K562 (cell line): ENCODE data around the gene SPX. TPM values are rescaled to one million over a fixed set of nuclear protein-coding genes. Genes with fewer than 3 reads are reported as not detected.

Source experiments
- ATAC-seq: fragments of 200-7000 bp; cut with Tn5 transposase; 3 replicates; pipeline ENCODE4 v1.9.1; 2020; ENCODE audit warnings: moderate library complexity
- BruUV-seq: library from RNA; stranded (reverse); fragments of 400-500 nt; replicated peaks from 2 replicates; lab custom pipeline; 2021; lab: Mats Ljungman, UMichigan
- CTCF ChIA-PET: fragments of 300-600 bp; formaldehyde crosslinking; extraction: SDS; loops from one replicate; lab custom pipeline; 2021; ENCODE audit warnings: low intra/inter-chr PET ratio; lab: Yijun Ruan, JAX
- POLR2A ChIA-PET: fragments of 300-600, 350-650 bp; sonication (Branson Sonifier 250); formaldehyde crosslinking; extraction: SDS; loops from one replicate; lab custom pipeline; 2021; ENCODE audit warnings: antibody characterized with exemption, inconsistent platforms; lab: Yijun Ruan, JAX
- DNase-seq, 4 experiments: peaks; one replicate each; pipeline versions ENCODE4 v3.0.0 to v3.0.0-alpha.2; 2011 to 2018; ENCODE audit warnings: low spot score in 3 of 4, mixed read lengths in 3 of 4; ENCODE audit errors: extremely low read depth in 1 of 4
- FAIRE-seq: peaks from 2 replicates; lab custom pipeline; 2011; peaks lifted over from hg19 to GRCh38; lab: Jason Lieb, UNC
- H2AFZ ChIP-seq: 2 replicates; pipeline ENCODE4 v1.6.0; 2011; ENCODE audit warnings: low read depth, low read length, control low read depth, inconsistent platforms
- H3K27ac ChIP-seq: fragments of 200-600 bp; 3 replicates; pipeline ENCODE4 v1.8.0; 2011; ENCODE audit warnings: low read depth, mild to moderate bottlenecking, control low read depth, inconsistent platforms, low read length, moderate library complexity, mixed read lengths; ENCODE audit errors: extremely low read depth
- H3K27me3 ChIP-seq, 2 experiments: fragments of 300-600 bp in 1 of 2; 2 replicates in 1 of 2; 3 replicates in 1 of 2; pipeline versions ENCODE4 v1.6.0 to v1.8.0; 2011; ENCODE audit warnings: inconsistent platforms in 2 of 2, low read length in 2 of 2, mild to moderate bottlenecking in 1 of 2, mixed read lengths in 1 of 2, moderate library complexity in 1 of 2; ENCODE audit not compliant: control insufficient read depth in 2 of 2, insufficient read depth in 2 of 2
- H3K36me3 ChIP-seq: fragments of 300-600 bp; 3 replicates; pipeline ENCODE4 v1.8.0; 2011; ENCODE audit warnings: mild to moderate bottlenecking, low read length, inconsistent platforms; ENCODE audit not compliant: control insufficient read depth, insufficient read depth
- H3K4me1 ChIP-seq, 2 experiments: fragments of 200-600 bp in 1 of 2; replicated peaks in 1 of 2; 2 replicates in 1 of 2; 3 replicates in 1 of 2; pipeline versions ENCODE4 v1.5.1 to v1.8.0; 2011; ENCODE audit warnings: inconsistent platforms in 2 of 2, low read length in 2 of 2, mild to moderate bottlenecking in 1 of 2, mixed read lengths in 1 of 2, moderate library complexity in 1 of 2; ENCODE audit not compliant: control insufficient read depth in 2 of 2, insufficient read depth in 2 of 2
- H3K4me2 ChIP-seq: 2 replicates; pipeline ENCODE4 v1.6.1; 2011; ENCODE audit warnings: low read length, control low read depth, inconsistent platforms, mixed read lengths; ENCODE audit not compliant: insufficient read depth
- H3K4me3 ChIP-seq: fragments of 200-600 bp; sonication (generic), shearing (Covaris generic); 2 replicates; pipeline ENCODE4 v1.5.1; 2016; ENCODE audit warnings: control low read depth, inconsistent platforms
- H3K79me2 ChIP-seq: fragments of 200-600 bp; 3 replicates; pipeline ENCODE4 v1.8.0; 2011; ENCODE audit warnings: low read length, inconsistent platforms; ENCODE audit not compliant: control insufficient read depth, insufficient read depth
- H3K9ac ChIP-seq, 2 experiments: 2 replicates each; pipeline versions ENCODE4 v1.6.0 to v1.6.1; 2011; ENCODE audit warnings: low read depth in 2 of 2, low read length in 2 of 2, control low read depth in 1 of 2, inconsistent platforms in 1 of 2, mild to moderate bottlenecking in 1 of 2, mixed read lengths in 1 of 2; ENCODE audit not compliant: insufficient read depth in 1 of 2
- H3K9me1 ChIP-seq: one replicate; pipeline ENCODE4 v1.6.0; 2011; ENCODE audit warnings: inconsistent platforms, mild to moderate bottlenecking, low read length, moderate library complexity; ENCODE audit not compliant: control insufficient read depth, insufficient read depth
- H3K9me3 ChIP-seq: replicated peaks from 2 replicates; pipeline ENCODE4 v1.5.1; 2011; ENCODE audit warnings: low read depth, low read length, inconsistent platforms; ENCODE audit not compliant: control insufficient read depth, insufficient read depth
- H4K20me1 ChIP-seq: replicated peaks from 2 replicates; pipeline ENCODE4 v1.6.1; 2011; ENCODE audit warnings: low read length, inconsistent platforms, mixed read lengths; ENCODE audit not compliant: control insufficient read depth, insufficient read depth
- COPS2 ChIP-seq: fragments of 450-650 bp; conservative IDR thresholded peaks from 2 replicates; pipeline ENCODE4 v1.6.1; 2016; ENCODE audit warnings: mild to moderate bottlenecking, moderate library complexity
- MAFF ChIP-seq: IDR thresholded peaks from 2 replicates; pipeline ENCODE4 v1.6.1; 2012; ENCODE audit warnings: low read length, improper control_type of control experiment
- PYGO2 ChIP-seq: fragments of 450-650 bp; IDR thresholded peaks from 2 replicates; pipeline ENCODE4 v1.6.1; 2016; ENCODE audit warnings: mild to moderate bottlenecking, missing genetic modification characterization, moderate library complexity, missing compliant biosample characterization
- ZNF24 ChIP-seq: fragments of 450-650 bp; IDR thresholded peaks from 2 replicates; pipeline ENCODE4 v1.6.1; 2016
- WGBS: fragments of 100-300 bp; shearing (Covaris generic); methylation state at CpG from one replicate; pipeline ENCODE4 v1.1.6; 2016; ENCODE audit warnings: low coverage, mixed read lengths; ENCODE audit not compliant: insufficient coverage; ENCODE audit errors: missing lambda C conversion rate; 5-methylcytosine and 5-hydroxymethylcytosine counted together
- in situ Hi-C: fragments of 300-500 bp; cut with MboI; formaldehyde crosslinking; loops from 4 replicates; pipeline ENCODE4 v1.15.0; 2018; ENCODE audit warnings: inconsistent platforms, mixed read lengths
- intact Hi-C: fragments of 100-400 bp; cut with micrococcal nuclease; formaldehyde crosslinking; loops from 2 replicates; pipeline ENCODE4 v1.14.2; 2022
- polyA plus RNA-seq, 8 experiments: library from polyadenylated mRNA; depleted of rRNA in 4 of 8; stranded (reverse) in 5 of 8; unstranded in 3 of 8; fragments of >200 nt; fragmentation: Nextera tagmentation in 2 of 8; fragmentation: Illumina TruSeq in 1 of 8; extraction: Ambion mirVana in 2 of 8; extraction: Trizol in 1 of 8; gene quantifications; 2 replicates each; pipeline versions ENCODE4 v1.2.1 to v1.2.3, GENCODE V29; 2011 to 2014; ENCODE audit warnings: inconsistent platforms in 1 of 8, missing spikeins in 1 of 8
- total RNA-seq, 7 experiments: library from RNA; depleted of rRNA in 6 of 7; stranded (reverse); fragments of >200 nt in 6 of 7; fragmentation: Illumina TruSeq in 2 of 7; extraction: Trizol in 2 of 7; gene quantifications; 2 replicates each; pipeline versions ENCODE4 v1.2.1 to v1.2.3, GENCODE V29; 2011 to 2021; ENCODE audit warnings: low replicate concordance in 1 of 7
- TF ChIP-seq, protein P1 (sequence below): fragments of 450-650 bp; formaldehyde crosslinking; IDR thresholded peaks from 2 replicates; pipeline ENCODE4 v1.4.0; 2020; ENCODE audit warnings: mild to moderate bottlenecking, moderate library complexity
- TF ChIP-seq, protein P2 (sequence below): fragments of 450-650 bp; IDR thresholded peaks from 2 replicates; pipeline ENCODE4 v1.6.1; 2016

The SPX gene
- total and polyA plus RNA-seq, 9 of the 15 experiments (the other 6 are each of a cell fraction or from before 2014, with no cell fraction given): 0.06 to 0.40 (median 0.14) TPM

DNA sequence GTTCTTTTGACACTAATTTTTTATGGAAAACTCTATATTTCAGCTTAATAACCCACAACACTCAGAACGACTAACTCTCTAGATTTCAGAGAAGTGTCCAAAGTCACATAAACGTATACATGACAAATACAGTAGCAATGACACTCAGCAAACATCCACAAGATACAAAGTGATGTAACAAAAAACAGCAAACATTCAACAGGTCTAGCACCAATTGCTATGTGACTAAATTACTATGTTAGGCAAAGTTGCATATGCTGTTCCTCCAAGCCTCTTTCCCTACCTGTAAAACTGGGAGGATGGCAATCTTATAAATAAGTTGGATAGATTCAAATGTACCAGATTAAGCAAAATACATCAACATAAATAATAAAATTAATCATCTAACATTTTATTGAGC is 26.3 kb upstream of the SPX start (continued):
- TF ChIP-seq, protein P1, sequence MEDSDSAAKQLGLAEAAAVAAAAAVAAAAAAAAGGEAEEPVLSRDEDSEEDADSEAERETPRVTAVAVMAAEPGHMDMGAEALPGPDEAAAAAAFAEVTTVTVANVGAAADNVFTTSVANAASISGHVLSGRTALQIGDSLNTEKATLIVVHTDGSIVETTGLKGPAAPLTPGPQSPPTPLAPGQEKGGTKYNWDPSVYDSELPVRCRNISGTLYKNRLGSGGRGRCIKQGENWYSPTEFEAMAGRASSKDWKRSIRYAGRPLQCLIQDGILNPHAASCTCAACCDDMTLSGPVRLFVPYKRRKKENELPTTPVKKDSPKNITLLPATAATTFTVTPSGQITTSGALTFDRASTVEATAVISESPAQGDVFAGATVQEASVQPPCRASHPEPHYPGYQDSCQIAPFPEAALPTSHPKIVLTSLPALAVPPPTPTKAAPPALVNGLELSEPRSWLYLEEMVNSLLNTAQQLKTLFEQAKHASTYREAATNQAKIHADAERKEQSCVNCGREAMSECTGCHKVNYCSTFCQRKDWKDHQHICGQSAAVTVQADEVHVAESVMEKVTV: no peak
- TF ChIP-seq, protein P2, sequence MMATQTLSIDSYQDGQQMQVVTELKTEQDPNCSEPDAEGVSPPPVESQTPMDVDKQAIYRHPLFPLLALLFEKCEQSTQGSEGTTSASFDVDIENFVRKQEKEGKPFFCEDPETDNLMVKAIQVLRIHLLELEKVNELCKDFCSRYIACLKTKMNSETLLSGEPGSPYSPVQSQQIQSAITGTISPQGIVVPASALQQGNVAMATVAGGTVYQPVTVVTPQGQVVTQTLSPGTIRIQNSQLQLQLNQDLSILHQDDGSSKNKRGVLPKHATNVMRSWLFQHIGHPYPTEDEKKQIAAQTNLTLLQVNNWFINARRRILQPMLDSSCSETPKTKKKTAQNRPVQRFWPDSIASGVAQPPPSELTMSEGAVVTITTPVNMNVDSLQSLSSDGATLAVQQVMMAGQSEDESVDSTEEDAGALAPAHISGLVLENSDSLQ: no peak
- TF ChIP-seq, all 486 proteins: peak for 0

DNA sequence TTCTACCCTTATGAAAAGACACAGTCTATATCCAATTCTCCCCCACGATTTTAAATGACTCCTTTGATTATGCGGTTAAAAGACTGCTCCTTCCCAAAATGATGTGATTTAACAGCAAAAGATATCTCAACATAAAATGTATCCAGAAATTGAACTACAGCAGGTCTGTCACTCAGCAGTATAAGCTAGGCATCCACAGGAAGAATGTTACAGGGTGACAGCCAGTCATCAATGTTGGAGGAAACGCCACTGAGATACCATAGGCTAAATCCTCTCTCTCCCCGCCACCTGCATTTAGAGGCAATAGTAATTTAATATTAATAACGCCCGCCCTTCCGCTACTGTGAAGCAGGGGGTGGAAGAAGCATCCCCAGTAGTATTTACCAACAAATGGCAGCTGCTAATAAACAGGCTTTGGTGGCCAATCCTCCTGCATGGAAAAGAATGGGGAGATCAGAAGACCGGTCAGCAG is 25.3 kb upstream of the SPX start:
- 0 out of 2 replicates have a peak, but pooled peaks cover 3% of the 10 kb centered on the region for H4K20me1 ChIP-seq
- WGBS: 0% methylated on average over 6 of the region's 8 CpGs
- peak overlapping the region; percentile 87 for H3K4me2 ChIP-seq
- DNase-seq (no peak), ATAC-seq (no peak; the same call in 2 of the 3 replicates)
- POLR2A ChIA-PET: interaction anchor here (0.8 to 2.3 kb wide), 4 partner anchors 9 to 87 kb away, joined by 4 to 12 read pairs (median 4); no protein-coding TSS in a partner anchor
- no peaks in the 10 kb centered on the region for H3K9me3 ChIP-seq
- peak overlapping the region; percentile 78 for H3K27ac ChIP-seq
- peak overlapping the region; percentile 100 for H3K4me3 ChIP-seq
- H2AFZ ChIP-seq: peak overlapping the region; percentile 98
- peaks cover 58% of the 10 kb centered on the region for H3K79me2 ChIP-seq
- TF ChIP-seq MAFF (no peak), COPS2 (no peak), PYGO2 (no peak), ZNF24 (no peak)
- TF ChIP-seq, all 486 proteins: peak for 0
- peak overlapping the region; percentile 96 to 98 for H3K9ac ChIP-seq
- H3K27me3 ChIP-seq: no peaks in the 10 kb centered on the region
- FAIRE-seq: no peak
- H3K4me1 ChIP-seq: peaks cover 0 to 13% of the 10 kb centered on the region in 2 experiments; a peak in 2 of 5 replicates
- H3K9me1 ChIP-seq: no peaks in the 10 kb centered on the region
- BruUV-seq: TSS peak; percentile 64
- intact Hi-C loops: loop anchor here (5.0 to 10.0 kb wide), 2 partner anchors 154 to 176 kb away; partner anchors contain the start of gene LDHB
- in situ Hi-C loops: no loop called here
- H3K36me3 ChIP-seq: peaks cover 24% of the 10 kb centered on the region; the same call in 2 of the 3 replicates
- CTCF ChIA-PET: no interaction called here
